ENCODE data around the gene CA9.

CA9 gene

DNA sequence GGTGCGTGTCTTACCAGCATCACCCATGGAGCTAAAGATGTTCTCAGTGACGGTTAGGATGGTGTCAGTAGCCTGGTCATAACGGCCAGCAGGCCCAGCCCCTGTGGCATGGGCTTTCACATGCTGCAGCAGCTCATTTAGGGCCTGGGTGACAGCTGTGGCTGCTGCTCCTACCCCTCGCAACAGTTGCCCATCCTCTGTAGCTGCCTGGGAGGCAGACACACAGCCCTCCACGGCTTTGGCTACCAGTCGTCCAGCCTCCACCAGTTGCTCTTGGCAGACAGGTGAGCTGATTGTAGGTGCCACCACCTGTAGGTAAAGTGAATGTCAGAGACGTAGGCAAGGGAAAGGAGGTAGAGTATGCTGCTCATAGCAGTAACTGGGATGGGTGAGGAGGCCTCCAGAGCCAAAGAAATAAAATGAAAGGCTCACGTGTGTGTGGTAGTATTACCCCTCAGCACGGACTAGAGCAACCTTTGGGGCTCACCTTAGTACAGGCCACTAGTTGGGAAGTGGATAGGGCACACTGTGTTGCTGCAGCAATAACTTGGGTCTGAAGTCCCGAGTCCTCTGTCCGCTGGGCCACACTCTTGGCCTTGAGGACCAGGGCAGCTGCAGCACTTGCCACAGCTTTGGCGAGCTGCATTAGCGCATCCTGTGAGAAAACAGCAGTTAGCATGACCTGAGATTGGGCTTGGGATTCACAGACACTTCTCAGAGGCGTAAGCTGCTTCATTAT, 43.6 kb downstream of the CA9 start:
- DNase-seq: no peak

DNA sequence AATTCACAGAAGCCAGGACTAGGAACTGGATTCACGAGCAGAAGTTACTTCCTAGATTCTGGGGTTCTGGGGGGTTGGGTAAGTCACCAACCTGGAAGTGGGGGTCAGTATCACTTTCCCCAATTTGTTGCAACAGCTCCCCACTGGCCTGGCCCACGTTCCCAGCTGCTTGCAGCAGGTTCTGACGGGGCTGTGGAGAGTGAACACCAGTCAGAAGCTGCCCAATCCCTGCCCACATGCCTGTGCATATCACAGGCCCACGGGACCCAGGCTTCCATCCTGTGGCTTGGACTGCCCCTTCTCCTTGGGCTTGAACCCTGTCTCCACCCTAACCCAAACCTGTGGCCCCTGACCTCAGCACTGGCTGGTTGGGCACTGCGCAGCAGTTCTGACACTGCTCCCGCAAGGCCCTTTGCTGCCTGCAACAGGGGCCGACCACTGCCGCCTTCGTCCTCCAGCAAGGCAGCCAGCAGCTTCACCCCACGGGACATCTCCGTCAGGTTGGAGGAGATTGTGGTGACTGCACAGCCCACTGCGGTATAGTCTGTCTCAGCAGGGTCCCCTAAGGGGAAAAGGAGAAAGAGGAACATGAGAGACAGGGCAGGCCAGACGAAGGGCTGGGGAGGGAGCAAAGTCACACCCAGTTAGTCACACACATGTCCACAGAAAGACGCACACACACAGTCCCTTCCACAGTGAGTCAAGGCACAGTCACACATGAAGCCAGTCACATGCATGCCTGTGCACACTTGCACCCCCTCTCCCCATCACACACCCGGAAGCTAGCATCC, 45.2 kb downstream of the CA9 start:
- DNase-seq: no peak

DNA sequence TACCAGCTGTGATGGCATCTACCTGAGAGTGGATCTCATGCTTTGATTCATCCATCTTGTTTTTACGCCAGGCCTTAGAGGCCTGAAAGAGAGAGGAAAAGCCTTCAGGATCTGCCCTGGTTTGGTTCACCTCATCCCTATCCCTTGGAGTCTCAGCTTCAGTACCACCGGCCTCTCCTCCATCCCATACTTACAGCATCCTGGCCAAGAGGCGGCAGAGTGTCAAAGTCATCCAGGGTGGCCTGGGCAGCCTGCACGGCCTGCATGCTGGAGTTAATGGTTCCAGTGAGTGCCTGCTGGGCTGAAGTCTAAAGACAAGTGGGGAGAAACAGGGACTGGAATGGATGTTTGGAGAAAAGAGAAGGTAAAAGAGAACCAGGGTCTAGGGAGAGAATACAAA, 45.8 kb downstream of the CA9 start:
- no peak for DNase-seq

DNA sequence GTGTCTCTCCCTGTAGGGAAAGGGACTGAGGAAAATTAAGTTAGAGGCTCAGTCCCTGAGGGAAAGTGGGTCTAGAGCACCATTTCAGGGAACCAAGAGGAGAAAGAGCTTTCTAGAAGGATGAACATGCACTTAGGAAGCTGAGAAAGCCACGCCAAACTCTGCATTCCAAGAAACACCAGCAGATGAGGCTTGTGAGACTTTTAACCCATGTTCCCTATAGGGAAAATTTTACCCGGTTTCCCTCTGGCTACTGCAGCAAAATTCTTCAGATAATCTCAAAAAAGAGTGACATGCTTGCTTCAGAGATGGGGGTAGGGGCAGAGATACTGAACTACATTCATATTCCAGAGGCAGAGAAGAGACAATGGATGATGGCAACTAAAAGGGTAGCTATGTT, 49.7 kb downstream of the CA9 start:
- no peak for DNase-seq

DNA sequence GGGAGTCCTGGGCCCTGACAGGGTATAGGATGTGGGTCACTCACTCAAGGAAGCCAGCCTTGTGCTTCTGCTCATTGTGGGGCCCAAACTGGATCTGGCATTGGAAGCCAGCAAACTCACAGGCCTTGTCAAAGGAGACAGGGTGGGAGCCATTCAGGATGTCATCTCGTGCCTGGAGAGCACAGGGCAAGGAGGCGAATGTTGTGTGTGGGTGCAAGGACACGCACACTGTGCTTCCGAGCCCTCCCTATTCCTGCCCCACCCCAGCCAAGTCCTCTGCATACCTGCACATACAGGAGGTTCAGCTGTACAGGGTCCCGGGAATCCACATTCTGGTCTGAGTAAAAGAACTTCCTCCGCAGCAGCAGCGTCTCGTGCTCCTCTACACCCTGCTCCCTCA, 50.2 kb downstream of the CA9 start:
- DNase-seq: no peak

DNA sequence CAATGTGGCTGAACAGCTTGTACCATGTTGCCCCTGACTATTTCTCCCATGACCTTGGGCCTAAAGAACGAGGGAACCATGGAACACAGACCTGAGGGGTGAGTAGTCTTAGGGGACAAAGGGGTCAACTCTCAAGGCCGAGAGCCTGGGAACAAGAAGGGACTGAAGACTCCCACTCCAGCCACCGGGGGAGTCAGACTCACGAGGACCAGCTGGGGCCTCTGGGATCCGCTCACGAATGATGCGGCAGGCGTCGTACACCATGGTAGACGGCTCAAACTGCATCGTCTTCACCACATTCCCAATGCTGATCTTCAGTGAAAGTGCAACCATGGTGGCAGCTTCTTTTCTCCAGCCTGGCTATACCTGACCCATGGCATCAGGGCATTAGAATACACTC, 51.6 kb downstream of the CA9 start:
- no peak for DNase-seq

DNA sequence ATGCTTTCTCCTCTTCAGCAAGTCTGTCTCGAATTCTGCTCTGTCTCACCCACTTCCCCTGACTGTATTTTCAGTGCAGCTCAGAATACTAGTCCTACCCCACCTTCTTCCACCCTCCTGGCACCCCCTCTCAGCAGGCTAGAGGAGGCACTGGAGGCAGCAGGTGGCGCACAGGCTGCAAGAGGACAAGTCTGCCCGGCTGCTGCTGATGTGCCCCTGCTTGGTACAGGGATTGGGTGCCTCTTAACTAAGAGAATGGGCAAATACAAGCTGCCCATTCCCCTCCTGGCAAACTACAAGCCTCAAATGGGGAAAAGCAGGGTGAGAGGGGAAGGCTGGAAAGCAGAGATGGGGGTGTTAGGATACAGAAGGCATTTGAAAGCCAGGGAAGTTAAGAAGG, 53.2 kb downstream of the CA9 start:
- no peak for DNase-seq

DNA sequence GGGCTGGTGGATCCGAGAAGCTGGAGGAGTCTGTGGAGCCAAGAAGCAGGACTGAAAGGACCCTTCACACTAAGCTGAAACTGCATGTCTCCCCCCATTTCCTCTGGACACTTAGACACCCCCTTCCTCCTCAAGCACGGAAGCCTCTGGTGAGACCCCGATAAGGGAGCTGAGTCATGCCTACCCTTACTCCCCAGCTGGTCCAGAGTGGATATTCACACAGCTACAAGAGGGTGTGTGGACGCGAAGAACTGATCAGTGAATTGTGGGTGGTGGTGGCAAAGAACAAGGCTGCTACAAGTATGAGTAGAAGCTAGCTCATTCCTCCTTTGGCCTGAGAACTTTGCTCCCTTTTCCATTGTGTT, 53.9 kb downstream of the CA9 start:
- no peak for DNase-seq

DNA sequence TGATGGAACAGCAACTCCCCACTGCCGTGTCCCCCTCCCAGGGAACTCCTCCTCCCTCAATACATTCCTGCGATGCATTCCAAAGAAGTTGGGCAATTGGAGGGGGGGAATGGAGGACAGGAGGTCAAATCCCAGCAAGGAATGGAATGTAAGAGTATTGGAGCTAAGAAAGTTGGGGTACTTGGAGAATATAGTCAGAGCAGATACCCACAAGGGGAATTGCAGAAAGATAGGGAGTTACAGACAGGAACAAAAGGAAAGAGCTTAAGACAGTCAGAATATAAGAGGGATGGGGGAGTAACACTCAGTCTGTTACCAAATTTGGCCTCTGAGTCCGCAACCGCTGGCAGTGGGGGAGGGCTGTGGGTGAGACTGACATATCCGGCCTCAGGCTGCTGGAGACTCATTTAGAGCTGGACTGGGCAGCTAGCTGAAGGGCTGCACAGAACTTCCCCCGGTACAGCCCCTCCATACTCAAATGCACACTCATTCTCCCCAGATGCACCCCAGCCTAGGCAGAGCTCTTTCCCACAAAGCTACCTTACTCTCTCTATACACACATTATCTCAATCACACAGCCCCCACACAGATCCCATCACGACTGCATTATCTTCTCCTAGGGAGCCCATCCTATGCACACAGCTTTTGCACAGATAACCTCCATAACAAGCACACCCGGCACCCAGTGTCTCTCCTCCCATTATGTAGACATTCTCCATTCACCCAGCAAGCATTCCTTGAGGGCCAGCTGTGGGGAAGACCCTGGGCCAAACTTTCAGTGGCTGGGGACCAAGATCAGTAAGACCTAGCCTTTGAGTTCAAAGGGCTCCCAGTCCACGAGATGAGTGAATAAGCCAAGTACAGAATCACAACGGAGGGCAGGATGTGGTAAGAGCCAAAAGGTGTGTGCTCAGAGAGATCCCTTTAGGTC, 54.6 kb downstream of the CA9 start:
- DNase-seq: no peak

DNA sequence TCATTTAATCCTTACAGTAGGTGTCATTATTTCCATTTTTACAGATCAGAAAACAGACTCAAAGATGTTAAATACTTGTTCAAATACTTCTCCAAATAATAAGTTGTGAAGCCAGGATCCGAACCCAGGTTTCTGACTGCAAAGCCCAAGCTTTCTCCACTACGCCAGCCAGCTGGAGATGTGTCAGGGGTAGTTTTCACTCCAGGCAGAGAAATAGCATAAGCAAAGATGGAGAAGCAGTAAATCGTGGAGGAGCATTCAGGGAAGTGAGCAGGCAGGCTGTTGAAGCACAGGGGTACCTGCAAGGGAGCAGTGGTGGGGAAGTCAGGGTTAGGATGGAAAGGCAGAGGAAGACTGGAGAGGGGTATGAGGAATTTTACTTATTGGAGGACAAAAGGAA, 55.4 kb downstream of the CA9 start:
- no peak for DNase-seq

DNA sequence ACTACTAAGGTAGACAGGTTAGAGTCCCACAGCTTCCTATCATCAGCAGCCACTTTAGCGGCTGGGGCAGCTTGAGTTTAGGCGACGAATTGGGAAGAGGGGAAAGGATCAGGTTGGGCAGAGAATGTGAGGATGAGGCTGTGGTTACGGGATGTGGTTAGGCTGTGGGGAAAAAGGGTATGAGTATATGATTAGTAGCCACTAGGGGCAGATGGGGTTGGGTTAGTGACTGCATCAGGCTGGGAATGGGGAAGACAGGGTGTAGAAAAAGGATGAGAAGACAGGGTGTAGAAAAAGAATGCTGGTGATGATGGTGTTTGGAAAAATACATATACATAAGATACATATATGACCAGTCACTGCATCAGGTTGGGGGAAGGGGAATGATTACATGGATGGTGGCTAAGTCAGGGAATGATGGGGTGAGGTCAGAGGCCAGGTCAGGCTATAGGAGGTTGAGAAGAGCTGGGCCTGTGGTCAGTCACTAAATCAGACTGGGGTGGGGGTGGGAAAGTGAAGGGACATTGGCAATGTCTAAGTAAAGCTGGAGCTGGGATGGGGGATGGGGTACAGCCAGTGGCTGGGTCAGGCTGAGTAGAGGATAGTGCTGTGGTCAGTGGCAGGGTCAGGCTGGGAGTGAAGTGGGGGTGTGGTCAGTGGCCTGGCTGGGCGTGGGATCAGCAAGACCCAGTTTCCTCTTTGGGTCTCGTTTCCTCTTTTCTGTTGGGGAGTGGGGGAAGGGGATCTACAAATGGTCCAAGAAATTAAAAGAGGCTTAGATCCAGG, 56.2 kb downstream of the CA9 start:
- no peak for DNase-seq

DNA sequence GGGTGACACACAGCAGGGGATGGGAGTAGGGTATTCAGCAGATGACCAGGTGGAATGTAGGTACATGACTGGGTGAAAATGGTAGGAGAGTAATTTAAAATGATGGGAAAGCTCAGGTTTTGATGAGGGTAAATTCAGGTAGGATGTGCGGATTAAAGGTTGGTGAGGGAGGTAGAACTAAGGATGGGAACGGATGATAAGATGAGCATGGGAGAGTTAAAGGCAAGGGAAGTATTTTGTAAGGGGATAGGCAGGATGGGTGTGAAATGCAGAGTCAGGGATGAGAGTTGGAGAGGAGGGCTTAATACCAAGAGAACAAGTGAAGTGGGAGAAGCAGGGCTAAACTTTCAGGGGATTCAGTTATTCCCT, 56.7 kb downstream of the CA9 start:
- no peak for DNase-seq

Data from NCI-H2227 treated with DMSO at 0.1 percent for 48 hours (cell line).